ENCODE data around the gene EVI5L.

- TF ChIP-seq CTCF (IDR thresholded peaks at IDR 0.05; ENCODE audit: poor library complexity, severe bottlenecking) (no peak), POLR2AphosphoS5 (IDR thresholded peaks at IDR 0.05) (no peak), EZH2 (IDR thresholded peaks at IDR 0.05; ENCODE audit: borderline replicate concordance, insufficient read depth, low read length, poor library complexity, severe bottlenecking) (no peak)
These were observed 77.5 kb downstream of the EVI5L start for GRCh38 chr19:7907544-7907943.
